ENCODE data around the gene EPN2.

EPN2 gene

GRCh38 chr17:19299866-19300265, 62.7 kb downstream of the EPN2 start:
- Mint-ChIP-seq H3K4me1 (peaks cover 8% of the 10 kb centered on the region), H3K9me3 (no peaks in the 10 kb centered on the region), H3K27ac (no peak overlapping the region), H3K36me3 (no peaks in the 10 kb centered on the region), H3K4me3 (no peak overlapping the region), H3K27me3 (peaks cover 76% of the 10 kb centered on the region)
- CTCF ChIA-PET: interaction anchor here (2.3 kb wide), 1 partner anchor 62 kb away, joined by 6 read pairs; the partner anchor contains the start of gene B9D1
- no peak for DNase-seq

- H3K27ac Mint-ChIP-seq: no peak overlapping the region
- no peak overlapping the region for H3K4me3 Mint-ChIP-seq
- no peak for DNase-seq
- CTCF ChIA-PET: interaction anchor here (0.6 to 2.3 kb wide), 2 partner anchors 20 to 61 kb away, joined by 3 to 6 read pairs; partner anchors contain the start of gene B9D1
- H3K27me3 Mint-ChIP-seq: peaks cover 83% of the 10 kb centered on the region
- H3K36me3 Mint-ChIP-seq: no peaks in the 10 kb centered on the region
- H3K9me3 Mint-ChIP-seq: no peaks in the 10 kb centered on the region
- H3K4me1 Mint-ChIP-seq: peaks cover 23% of the 10 kb centered on the region
Observed at GRCh38 chr17:19301274-19301951, 64.2 kb downstream of the EPN2 start.

DNA sequence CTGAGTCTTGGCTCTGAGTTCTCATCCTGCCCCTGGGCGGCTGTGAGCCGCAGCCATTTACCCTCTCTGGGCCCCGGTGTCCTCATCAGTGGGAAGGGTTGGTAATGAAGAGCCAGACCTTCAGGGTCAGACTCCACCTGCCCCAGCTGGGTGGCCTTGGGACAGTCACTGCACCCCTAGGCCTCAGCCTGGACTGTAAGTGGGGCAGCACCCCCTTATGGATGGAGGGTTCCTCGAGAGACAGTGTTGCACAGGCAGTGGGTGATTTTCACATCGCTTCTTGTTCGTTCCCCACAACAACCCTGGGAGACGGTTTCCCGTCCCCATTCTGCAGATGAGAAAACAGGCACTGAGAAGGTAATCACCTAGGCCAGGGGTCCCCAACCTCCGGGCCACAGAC, 64.8 kb downstream of the EPN2 start:
- peaks cover 84% of the 10 kb centered on the region for H3K27me3 Mint-ChIP-seq
- peaks cover 29% of the 10 kb centered on the region for H3K4me1 Mint-ChIP-seq
- no peak overlapping the region for H3K27ac Mint-ChIP-seq
- H3K36me3 Mint-ChIP-seq: no peaks in the 10 kb centered on the region
- no peak for DNase-seq
- no peak overlapping the region for H3K4me3 Mint-ChIP-seq
- H3K9me3 Mint-ChIP-seq: no peaks in the 10 kb centered on the region
- CTCF ChIA-PET: interaction anchor here (0.6 kb wide), 1 partner anchor 21 kb away, joined by 3 read pairs; no protein-coding TSS in a partner anchor

- H3K36me3 Mint-ChIP-seq: no peaks in the 10 kb centered on the region
- no peak overlapping the region for H3K27ac Mint-ChIP-seq
- H3K27me3 Mint-ChIP-seq: peaks cover 84% of the 10 kb centered on the region
- no peak overlapping the region for H3K4me3 Mint-ChIP-seq
- DNase-seq: no peak
- peaks cover 33% of the 10 kb centered on the region for H3K4me1 Mint-ChIP-seq
- CTCF ChIA-PET: no interaction called here
- H3K9me3 Mint-ChIP-seq: no peaks in the 10 kb centered on the region
Observed at GRCh38 chr17:19302791-19303331, 65.7 kb downstream of the EPN2 start.

DNA sequence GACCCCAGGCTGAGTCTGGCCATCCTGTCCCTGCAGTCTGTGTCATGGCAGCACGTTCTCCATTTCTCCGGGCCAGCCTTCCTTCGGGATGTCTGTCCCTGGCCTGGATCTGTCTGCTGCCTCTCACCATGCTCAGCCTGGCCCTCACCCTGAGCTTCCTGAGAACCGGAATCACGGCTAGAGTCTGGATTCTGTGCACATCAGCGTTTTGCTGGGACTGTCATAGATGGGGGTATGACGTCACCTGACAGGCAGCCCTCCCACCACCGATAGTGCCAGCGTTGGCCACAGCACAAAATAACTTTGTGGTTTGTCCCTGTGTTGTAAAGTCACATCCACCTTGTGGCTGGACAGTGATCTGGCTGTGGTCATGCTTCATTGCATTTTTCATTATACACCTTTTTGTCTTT, 66.2 kb downstream of the EPN2 start:
- H3K4me1 Mint-ChIP-seq: peaks cover 33% of the 10 kb centered on the region
- no peak for DNase-seq

DNA sequence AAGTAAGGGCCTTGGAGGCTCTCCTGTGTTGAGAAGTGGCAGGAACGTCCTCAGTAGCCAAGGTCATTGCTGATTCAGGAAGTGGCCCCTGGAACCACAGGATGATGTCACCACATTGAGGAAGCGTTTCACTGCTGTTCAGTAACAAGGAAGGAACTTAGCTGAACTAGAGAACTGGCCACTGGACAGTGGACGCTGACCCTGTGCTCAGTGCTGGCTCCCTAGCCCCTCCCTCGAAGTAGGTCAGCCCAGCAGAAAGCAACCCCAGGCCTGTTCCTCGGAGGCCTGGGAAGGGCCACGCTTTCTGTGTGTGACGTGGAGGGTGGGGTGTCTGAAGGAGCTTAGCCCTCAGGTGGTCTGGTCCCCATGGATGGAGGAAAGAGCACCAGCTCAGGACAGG, 67.0 kb downstream of the EPN2 start:
- Mint-ChIP-seq H3K27ac (no peak overlapping the region), H3K27me3 (peaks cover 93% of the 10 kb centered on the region), H3K4me3 (no peak overlapping the region), H3K4me1 (peaks cover 33% of the 10 kb centered on the region), H3K9me3 (no peaks in the 10 kb centered on the region), H3K36me3 (no peaks in the 10 kb centered on the region)
- DNase-seq: no peak
- CTCF ChIA-PET: no interaction called here

More for the DNA sequence above, 66.2 kb downstream of the EPN2 start:
- CTCF ChIA-PET: no interaction called here
- no peak overlapping the region for H3K4me3 Mint-ChIP-seq
- H3K27ac Mint-ChIP-seq: no peak overlapping the region
- H3K36me3 Mint-ChIP-seq: no peaks in the 10 kb centered on the region
- H3K9me3 Mint-ChIP-seq: no peaks in the 10 kb centered on the region
- H3K27me3 Mint-ChIP-seq: peaks cover 90% of the 10 kb centered on the region

DNA sequence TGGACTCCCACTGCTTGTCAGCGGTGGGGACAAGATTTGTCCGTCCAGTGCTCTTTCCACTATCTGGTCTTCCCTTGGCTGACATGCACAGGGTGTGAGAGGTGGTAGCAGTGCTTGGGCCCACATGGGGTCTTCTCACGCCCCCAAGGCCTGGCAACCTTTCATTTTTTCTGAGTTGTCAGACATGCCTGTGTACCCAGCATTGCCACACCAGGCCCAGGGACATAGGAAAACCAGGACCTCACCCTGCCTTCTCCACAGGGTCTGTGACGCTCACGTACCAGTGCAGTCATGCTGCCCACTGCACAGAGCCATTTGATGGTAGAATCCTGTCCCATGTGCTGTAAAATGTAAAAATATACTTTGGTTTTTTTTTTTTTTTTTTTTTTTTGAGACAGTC, 67.6 kb downstream of the EPN2 start:
- Mint-ChIP-seq H3K27ac (no peak overlapping the region), H3K4me3 (no peak overlapping the region), H3K27me3 (peaks cover 93% of the 10 kb centered on the region), H3K4me1 (peaks cover 33% of the 10 kb centered on the region), H3K36me3 (no peaks in the 10 kb centered on the region), H3K9me3 (no peaks in the 10 kb centered on the region)
- no peak for DNase-seq
- CTCF ChIA-PET: no interaction called here

- CTCF ChIA-PET: interaction anchor here (1.9 kb wide), 1 partner anchor 58 kb away, joined by 8 read pairs; the partner anchor contains the start of gene B9D1
- peaks cover 33% of the 10 kb centered on the region for H3K4me1 Mint-ChIP-seq
- no peaks in the 10 kb centered on the region for H3K9me3 Mint-ChIP-seq
- H3K27ac Mint-ChIP-seq: peak overlapping the region; percentile 33
- no peak for DNase-seq
- H3K36me3 Mint-ChIP-seq: no peaks in the 10 kb centered on the region
- peak overlapping the region; percentile 0 for H3K4me3 Mint-ChIP-seq
- H3K27me3 Mint-ChIP-seq: peaks cover 94% of the 10 kb centered on the region
Observed at GRCh38 chr17:19305256-19305655, 68.1 kb downstream of the EPN2 start.

DNA sequence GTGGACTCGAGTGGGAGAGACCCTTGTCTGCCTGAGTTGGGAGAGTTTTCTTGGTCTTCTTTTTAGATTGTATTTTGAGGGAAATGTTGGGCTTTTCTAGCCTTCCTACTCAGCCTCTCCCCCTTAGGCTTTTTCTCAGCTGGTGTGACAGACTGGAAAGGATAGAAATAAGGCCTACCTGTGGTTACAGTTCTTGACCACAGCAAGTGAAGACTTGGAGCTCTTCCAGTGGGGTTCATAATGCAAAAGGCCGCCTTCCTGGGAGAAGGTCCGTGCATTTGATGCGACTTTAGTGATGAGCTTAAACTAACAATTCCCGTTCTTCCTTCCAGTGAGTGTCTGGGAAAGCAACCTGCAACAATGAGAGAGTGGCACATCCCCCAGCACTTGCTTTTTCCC, 68.6 kb downstream of the EPN2 start:
- CTCF ChIA-PET: interaction anchor here (1.2 to 2.0 kb wide), 4 partner anchors 9 to 142 kb away, joined by 3 to 8 read pairs (median 6); partner anchors contain the start of gene B9D1
- DNase-seq: no peak
- peak overlapping the region; percentile 40 for H3K27ac Mint-ChIP-seq
- peaks cover 33% of the 10 kb centered on the region for H3K4me1 Mint-ChIP-seq
- peak overlapping the region; percentile 0 for H3K4me3 Mint-ChIP-seq
- H3K36me3 Mint-ChIP-seq: no peaks in the 10 kb centered on the region
- H3K27me3 Mint-ChIP-seq: peaks cover 97% of the 10 kb centered on the region
- H3K9me3 Mint-ChIP-seq: no peaks in the 10 kb centered on the region

- Mint-ChIP-seq H3K9me3 (no peaks in the 10 kb centered on the region), H3K4me3 (peak overlapping the region; percentile 15), H3K36me3 (no peaks in the 10 kb centered on the region), H3K27me3 (peaks cover 90% of the 10 kb centered on the region), H3K27ac (peak overlapping the region; percentile 40), H3K4me1 (peaks cover 33% of the 10 kb centered on the region)
- CTCF ChIA-PET: interaction anchor here (0.7 to 2.0 kb wide), 6 partner anchors 9 to 141 kb away, joined by 3 to 8 read pairs (median 4); partner anchors contain the start of gene B9D1
- peak; percentile 65 for DNase-seq
Observed at GRCh38 chr17:19306160-19307111, 69.3 kb downstream of the EPN2 start.

DNA sequence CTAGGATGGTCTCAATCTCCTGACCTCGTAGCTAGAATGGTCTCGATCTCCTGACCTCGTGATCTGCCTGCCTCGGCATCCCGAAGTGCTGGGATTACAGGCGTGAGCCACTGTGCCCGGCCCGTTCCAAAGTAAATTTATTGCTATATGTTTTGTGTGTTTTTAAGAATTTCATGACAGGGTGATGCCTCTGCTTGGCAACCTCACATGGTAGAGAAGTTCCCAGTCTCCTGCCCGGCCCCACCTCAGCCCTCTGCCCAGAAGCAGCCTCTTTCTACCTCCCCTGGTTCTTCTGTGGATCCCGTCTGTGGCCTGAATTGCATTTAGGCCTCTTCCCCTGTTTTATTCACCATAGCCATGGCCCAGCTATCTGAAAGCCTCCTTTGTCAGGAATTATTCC, 70.4 kb downstream of the EPN2 start:
- CTCF ChIA-PET: interaction anchor here (1.5 to 2.0 kb wide), 3 partner anchors 10 to 31 kb away, joined by 4 to 8 read pairs (median 4); no protein-coding TSS in a partner anchor
- H3K27ac Mint-ChIP-seq: no peak overlapping the region
- H3K4me3 Mint-ChIP-seq: no peak overlapping the region

GRCh38 chr17:19308398-19308797, 71.2 kb downstream of the EPN2 start:
- Mint-ChIP-seq H3K4me3 (no peak overlapping the region), H3K36me3 (no peaks in the 10 kb centered on the region), H3K4me1 (peaks cover 39% of the 10 kb centered on the region), H3K9me3 (no peaks in the 10 kb centered on the region), H3K27me3 (peaks cover 84% of the 10 kb centered on the region), H3K27ac (no peak overlapping the region)
- CTCF ChIA-PET: no interaction called here
- no peak for DNase-seq

More for the DNA sequence above, 70.4 kb downstream of the EPN2 start:
- Mint-ChIP-seq H3K27me3 (peaks cover 89% of the 10 kb centered on the region), H3K4me1 (peaks cover 39% of the 10 kb centered on the region), H3K9me3 (no peaks in the 10 kb centered on the region), H3K36me3 (no peaks in the 10 kb centered on the region)
- no peak for DNase-seq

DNA sequence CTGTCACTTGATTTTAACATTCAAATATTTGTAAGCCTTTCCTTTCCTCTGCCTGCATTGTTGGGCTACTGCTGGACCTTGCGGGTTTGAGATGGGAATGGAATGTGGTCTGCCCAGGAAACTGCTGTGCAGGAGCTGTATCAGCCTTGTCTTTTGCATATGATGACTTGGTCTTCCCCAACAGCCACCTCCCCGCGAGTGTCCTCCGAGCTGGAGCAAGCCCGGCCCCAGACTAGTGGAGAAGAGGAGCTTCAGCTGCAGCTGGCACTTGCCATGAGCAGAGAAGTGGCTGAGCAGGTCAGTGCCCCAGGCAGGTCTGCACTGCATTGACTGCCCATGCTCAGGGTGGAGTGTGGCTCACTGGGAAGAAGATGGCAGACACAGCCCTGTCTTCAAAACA, 72.5 kb downstream of the EPN2 start:
- no peak for DNase-seq
- no peak overlapping the region for H3K4me3 Mint-ChIP-seq
- no peak overlapping the region for H3K27ac Mint-ChIP-seq
- no peaks in the 10 kb centered on the region for H3K36me3 Mint-ChIP-seq
- no peaks in the 10 kb centered on the region for H3K9me3 Mint-ChIP-seq
- peaks cover 79% of the 10 kb centered on the region for H3K27me3 Mint-ChIP-seq
- peaks cover 31% of the 10 kb centered on the region for H3K4me1 Mint-ChIP-seq
- CTCF ChIA-PET: no interaction called here

DNA sequence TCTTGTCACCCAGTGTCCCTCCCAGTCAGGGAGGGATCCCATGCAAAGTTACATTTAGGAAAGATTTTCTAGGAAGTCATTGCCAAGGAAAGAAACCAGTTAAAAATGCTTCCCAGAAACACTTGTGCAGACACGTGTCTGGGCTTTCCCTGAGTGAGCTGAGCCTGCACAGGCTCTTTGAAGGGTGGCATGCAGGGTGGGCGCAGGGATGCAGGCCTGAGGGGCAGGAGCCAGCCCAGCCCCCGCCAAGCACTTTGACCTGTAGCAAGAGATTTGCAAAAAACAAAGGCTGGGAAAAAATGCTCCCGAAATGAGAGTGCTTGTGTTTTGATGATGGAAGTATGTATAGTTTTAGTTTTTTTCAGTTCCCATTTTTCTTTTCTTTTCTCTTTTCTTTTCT, 73.0 kb downstream of the EPN2 start:
- Mint-ChIP-seq H3K4me3 (no peak overlapping the region), H3K27me3 (peaks cover 75% of the 10 kb centered on the region), H3K36me3 (no peaks in the 10 kb centered on the region), H3K9me3 (no peaks in the 10 kb centered on the region), H3K27ac (no peak overlapping the region), H3K4me1 (peaks cover 28% of the 10 kb centered on the region)
- CTCF ChIA-PET: no interaction called here
- DNase-seq: no peak

All from activated naive CD4-positive, alpha-beta T cell treated with anti-CD3 and anti-CD28 coated beads, Interleukin-2, amount 10 ng/mL, durations not matched to agents 7 days and 5 days (primary cell).